Uterus (tissue), 2 donors: ENCODE results near the gene C1QTNF1.
A peak's percentile ranks its signal among the peaks of the same experiment; 100 is the strongest.

Experiments
- POLR2A ChIP-seq, 2 donors: fragments of 450-650 bp; IDR thresholded peaks; one replicate each; pipeline ENCODE4 v1.6.1; 2016; ENCODE audit warnings: antibody characterized with exemption in 2 of 2, mild to moderate bottlenecking in 1 of 2, moderate library complexity in 1 of 2
- TF ChIP-seq, protein P1 (sequence below), 4 experiments: fragments of 200-600 bp in 2 of 4; fragments of 450-650 bp in 2 of 4; sonication (generic) in 2 of 4; IDR thresholded peaks; one replicate each; pipeline ENCODE4 v1.5.1; 2016 to 2019; ENCODE audit warnings: antibody characterized with exemption in 4 of 4, mild to moderate bottlenecking in 2 of 4, moderate library complexity in 1 of 4

DNA sequence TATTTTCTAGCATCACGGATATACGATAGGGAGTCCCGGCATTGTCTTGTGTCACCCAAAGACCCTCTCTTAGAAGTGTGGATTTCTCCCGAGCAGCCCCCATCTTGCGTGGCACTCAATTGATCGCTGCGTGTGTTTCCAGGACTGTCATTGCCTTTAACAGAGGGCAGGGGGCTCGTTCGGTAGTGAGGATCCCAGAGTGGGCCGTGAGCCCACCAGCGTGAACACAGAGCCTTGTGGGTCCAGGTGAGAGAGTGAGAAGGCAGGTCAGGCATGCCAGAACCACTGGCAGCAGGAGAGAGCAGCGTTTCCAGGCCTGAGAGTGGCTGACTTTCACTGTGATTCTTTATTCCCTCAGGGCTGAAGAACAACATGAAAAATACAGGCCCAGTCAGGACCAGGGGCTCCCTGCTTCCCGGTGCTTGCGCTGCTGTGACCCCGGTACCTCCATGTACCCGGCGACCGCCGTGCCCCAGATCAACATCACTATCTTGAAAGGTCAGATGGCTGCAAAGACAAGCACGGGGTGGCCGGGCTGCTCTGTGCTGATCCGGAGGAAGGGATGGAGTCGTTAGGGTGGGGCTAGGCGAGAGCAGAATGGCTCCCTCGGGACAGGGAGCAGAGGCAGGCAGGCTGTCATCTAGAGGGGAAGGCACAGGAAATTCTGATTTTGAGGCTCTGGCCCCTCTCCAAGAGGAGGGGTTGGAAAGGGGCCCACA is 22.4 kb downstream of the C1QTNF1 start:
- TF ChIP-seq, protein P1, sequence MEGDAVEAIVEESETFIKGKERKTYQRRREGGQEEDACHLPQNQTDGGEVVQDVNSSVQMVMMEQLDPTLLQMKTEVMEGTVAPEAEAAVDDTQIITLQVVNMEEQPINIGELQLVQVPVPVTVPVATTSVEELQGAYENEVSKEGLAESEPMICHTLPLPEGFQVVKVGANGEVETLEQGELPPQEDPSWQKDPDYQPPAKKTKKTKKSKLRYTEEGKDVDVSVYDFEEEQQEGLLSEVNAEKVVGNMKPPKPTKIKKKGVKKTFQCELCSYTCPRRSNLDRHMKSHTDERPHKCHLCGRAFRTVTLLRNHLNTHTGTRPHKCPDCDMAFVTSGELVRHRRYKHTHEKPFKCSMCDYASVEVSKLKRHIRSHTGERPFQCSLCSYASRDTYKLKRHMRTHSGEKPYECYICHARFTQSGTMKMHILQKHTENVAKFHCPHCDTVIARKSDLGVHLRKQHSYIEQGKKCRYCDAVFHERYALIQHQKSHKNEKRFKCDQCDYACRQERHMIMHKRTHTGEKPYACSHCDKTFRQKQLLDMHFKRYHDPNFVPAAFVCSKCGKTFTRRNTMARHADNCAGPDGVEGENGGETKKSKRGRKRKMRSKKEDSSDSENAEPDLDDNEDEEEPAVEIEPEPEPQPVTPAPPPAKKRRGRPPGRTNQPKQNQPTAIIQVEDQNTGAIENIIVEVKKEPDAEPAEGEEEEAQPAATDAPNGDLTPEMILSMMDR (IDR thresholded peaks at IDR 0.05), result peak in 1 of 4 experiments; percentile 0
- TF ChIP-seq POLR2A (IDR thresholded peaks at IDR 0.05), result no peak
